22Rv1 (cell line): ENCODE data around the gene MAPK11.

Source experiments
- CTCF ChIP-seq: fragments of 450-650 bp; IDR thresholded peaks from 2 replicates; pipeline ENCODE4 v1.5.1; 2017; ENCODE audit warnings: mild to moderate bottlenecking
- ZFX ChIP-seq: fragments of 450-650 bp; IDR thresholded peaks from 2 replicates; pipeline ENCODE4 v1.6.1; 2017; ENCODE audit warnings: antibody characterized with exemption, borderline replicate concordance

- peak; percentile 14; the same call in 1 of the 2 replicates for TF ChIP-seq CTCF
- no peak for TF ChIP-seq ZFX
Measured at GRCh38 chr22:50244420-50245213, 25.6 kb downstream of the MAPK11 start, which contains the start of gene TUBGCP6.
